SH-SY5Y (cell line): Measurements from ENCODE around the gene OPCML.

Experiments used
- GATA2 ChIP-seq: IDR thresholded peaks from 2 replicates; pipeline ENCODE4 v1.6.1; 2011; ENCODE audit warnings: mild to moderate bottlenecking, low read depth, low read length
- GATA3 ChIP-seq: IDR thresholded peaks from 2 replicates; pipeline ENCODE4 v1.6.1; 2011; ENCODE audit warnings: low read depth, mild to moderate bottlenecking, low read length, moderate library complexity

The OPCML gene

GRCh38 chr11:133240908-133241655 is 291.2 kb downstream of the OPCML start:
- TF ChIP-seq GATA3 (no peak), GATA2 (no peak)

GRCh38 chr11:133239575-133239974 is 292.7 kb downstream of the OPCML start:
- TF ChIP-seq GATA3 (no peak), GATA2 (no peak)

- TF ChIP-seq GATA3 (no peak), GATA2 (no peak)
Observed at GRCh38 chr11:133238495-133238894, 293.8 kb downstream of the OPCML start.

DNA sequence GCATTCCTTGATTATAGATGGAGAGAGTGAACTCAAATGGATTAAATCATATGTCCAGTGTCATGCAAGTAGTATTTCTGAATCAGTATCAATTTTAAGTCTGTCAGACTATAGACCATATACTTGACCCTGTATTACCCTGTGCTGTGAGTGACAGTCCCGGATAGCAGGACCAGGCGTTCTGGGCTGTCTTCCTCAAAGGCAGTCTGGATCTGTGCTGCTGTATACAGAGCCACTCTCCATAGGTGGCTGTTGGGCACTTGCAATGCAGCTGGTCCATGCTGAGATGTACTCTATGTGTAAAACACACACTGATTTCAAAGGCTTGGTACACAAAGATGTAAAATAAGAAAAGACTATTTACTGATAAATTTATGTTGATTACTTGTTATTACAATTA is 294.3 kb downstream of the OPCML start:
- TF ChIP-seq GATA2, result no peak
- no peak for TF ChIP-seq GATA3

GRCh38 chr11:133235381-133235780 is 296.9 kb downstream of the OPCML start:
- TF ChIP-seq GATA3 (no peak), GATA2 (no peak)

DNA sequence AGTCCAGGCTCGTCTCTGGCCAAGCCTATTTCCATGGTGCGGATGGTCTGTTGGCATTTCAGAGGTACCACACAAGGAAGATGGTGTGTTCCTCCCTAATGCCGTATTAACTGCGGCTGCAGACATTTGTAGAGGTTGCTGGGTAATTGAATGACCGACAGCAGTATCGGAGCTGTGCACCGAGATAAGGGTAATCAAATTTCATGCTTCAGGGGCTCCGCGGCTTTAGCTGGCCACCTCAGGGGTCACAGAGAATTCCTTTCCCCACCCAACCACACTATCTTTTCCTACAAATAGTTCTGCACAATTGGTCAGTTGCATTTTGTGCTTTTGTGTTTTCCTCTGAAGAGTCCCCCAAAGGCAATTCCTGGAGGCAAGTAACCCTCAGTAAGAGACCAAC is 297.4 kb downstream of the OPCML start:
- TF ChIP-seq GATA3 (peak; percentile 66), GATA2 (peak; percentile 92)

- TF ChIP-seq GATA2 (no peak), GATA3 (no peak)
Observed at GRCh38 chr11:133232665-133233064, 299.6 kb downstream of the OPCML start.

DNA sequence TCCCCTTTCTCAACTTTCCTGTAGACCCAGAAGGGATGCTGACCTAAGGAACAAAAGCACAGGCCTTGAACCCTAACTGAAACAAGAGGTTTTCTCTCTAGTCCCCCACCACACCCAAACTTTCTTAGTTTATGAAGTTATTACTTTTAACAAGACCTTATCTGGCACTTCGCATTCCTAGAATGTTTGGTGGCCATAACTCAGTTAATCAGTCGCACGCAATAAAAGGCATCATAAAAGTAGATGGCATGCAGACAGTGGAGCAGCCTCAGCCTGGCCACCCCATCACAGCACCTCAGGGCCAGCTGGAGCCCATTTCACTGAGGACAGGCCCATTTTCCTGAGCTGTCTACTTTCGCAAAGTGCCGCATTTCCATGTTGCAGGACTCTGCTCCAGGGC is 301.9 kb downstream of the OPCML start:
- TF ChIP-seq GATA2, result no peak
- no peak for TF ChIP-seq GATA3

DNA sequence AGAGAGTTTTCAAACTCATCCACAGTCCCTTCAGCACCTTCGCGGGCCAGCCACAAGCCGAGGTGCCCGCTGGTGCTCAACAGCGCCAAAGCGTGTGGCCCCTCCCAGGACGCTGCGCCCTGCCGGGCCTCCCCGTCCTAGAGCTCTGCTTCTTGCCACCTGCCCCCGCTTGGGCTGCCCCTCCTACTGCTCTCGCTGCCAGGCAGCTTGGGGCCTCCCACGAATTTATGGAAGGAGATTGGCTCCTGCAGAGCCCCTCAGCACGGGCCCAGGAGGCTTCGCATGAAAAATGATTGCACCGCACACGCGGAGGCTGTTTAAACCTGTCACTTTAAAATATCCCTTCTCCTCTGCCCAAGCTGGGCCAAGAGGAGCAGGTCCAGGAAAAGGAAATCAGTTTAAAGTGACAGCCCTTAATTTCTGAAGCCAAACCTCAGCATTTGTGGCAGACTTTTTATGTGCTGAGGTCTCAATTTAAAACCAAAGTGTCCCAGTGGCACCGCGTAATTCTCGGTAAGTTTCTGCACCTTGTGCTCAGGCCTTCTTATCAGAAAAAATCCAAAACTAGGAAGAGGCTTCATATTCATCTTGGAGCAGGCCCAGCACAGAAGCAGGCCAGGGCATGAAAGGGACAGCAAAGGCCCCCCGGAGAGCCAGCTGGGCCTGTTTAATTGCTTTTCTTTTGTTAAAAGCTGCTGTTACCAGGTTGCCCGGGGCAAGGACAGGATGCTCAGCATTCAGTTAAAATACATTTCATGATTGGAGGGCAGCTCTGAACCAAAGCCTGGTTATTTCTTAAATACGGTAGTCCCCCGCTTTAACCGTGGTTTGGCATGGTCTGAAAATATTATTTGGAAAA is 303.6 kb downstream of the OPCML start:
- TF ChIP-seq GATA2 (no peak), GATA3 (no peak)

- TF ChIP-seq GATA3, result no peak
- TF ChIP-seq GATA2, result no peak
Observed at GRCh38 chr11:133227632-133228111, 304.6 kb downstream of the OPCML start.

- no peak for TF ChIP-seq GATA3
- TF ChIP-seq GATA2, result no peak
Observed at GRCh38 chr11:133224271-133224670, 308.0 kb downstream of the OPCML start.

- no peak for TF ChIP-seq GATA2
- TF ChIP-seq GATA3, result no peak
Observed at GRCh38 chr11:133222425-133223330, 309.6 kb downstream of the OPCML start.

- no peak for TF ChIP-seq GATA2
- TF ChIP-seq GATA3, result no peak
Observed at GRCh38 chr11:133219543-133219942, 312.8 kb downstream of the OPCML start.

DNA sequence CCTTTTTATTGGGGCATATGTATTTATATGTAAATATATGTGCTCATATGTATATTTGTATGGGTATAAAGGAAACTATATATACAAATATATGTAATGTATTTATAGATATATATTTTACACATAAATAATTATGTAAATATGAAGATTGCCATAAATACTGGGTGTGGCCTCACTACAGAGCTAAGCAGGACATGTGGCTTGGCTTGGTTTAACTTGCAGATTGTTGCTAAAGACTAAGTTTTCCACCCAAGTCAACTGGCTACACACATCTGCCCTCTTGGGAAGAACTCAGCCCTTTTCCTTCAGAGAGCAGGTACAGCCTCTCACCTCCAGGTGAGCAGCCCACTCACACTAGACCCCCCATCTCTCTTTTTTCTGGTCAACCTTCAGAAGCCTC is 315.5 kb downstream of the OPCML start:
- TF ChIP-seq GATA2 (no peak), GATA3 (no peak)
